Hematopoietic multipotent progenitor cell (in vitro differentiated cells): ENCODE data around the gene RNF213. TPM values are rescaled to one million over a fixed set of nuclear protein-coding genes. Genes with fewer than 3 reads are reported as not detected.
"Not testable (repeated sequence)": the region's sequence is repeated elsewhere in the genome, so short reads cannot be mapped to it uniquely, and the experiment has no call there.

ENCODE experiments used
- DNase-seq, 3 donors: peaks; one replicate each; pipeline ENCODE4 v3.0.0-alpha.2; 2011 to 2015; ENCODE audit warnings: low read depth in 2 of 3, low spot score in 2 of 3
- total RNA-seq: library from RNA; depleted of rRNA; stranded (reverse); fragments of >200 nt; gene quantifications from one replicate; pipeline ENCODE4 v1.2.3, GENCODE V29; 2012

RNF213 gene
- total RNA-seq, 1 donor: 142 TPM

GRCh38 chr17:80223838-80224497, 36.7 kb upstream of the RNF213 start:
- no peak for DNase-seq

DNA sequence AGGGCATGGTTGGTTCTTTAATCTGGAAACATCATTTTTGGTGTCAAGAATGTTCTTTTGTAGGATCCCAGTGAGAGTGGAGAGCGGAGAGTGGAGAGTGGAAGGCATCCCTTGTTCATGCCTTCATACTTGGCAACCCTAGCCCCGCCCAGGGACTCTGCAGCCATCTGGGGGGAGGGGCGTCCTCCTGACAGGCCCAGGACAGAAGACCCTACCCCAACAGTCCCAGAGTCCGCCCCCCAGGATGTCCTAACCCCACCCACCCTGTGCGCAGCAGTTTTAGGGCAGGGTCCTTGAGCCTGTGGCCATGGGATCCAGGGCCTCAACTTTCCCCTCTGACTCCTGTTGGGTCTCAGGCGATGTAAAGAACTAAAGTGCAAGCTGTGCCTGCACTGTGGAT, 36.0 kb upstream of the RNF213 start:
- DNase-seq: no peak

- DNase-seq: no peak
These were observed 35.4 kb upstream of the RNF213 start for GRCh38 chr17:80225230-80225629.

DNA sequence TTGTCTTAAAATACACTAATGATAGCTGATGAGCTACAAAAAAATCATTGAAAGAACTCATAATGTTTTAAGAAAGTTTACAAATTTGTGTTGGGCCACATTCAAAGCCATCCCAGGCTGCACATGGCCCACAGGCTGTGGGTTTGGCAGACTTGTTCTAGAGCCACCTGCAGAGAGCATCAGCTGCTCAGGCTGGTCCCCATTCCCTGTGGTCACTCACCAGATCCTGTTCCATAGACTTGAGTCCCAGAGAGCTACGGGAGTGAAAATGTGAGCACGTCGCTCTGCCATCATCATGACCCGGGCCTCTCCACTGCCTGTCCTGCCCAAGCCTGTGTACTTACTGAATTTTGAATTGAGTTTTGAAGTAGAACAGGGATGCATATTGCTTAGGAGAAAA, 33.5 kb upstream of the RNF213 start:
- DNase-seq: no peak

GRCh38 chr17:80227666-80228065, 33.0 kb upstream of the RNF213 start:
- DNase-seq: no peak

- DNase-seq: no peak
These were observed 32.2 kb upstream of the RNF213 start for GRCh38 chr17:80228477-80228876.

- no peak for DNase-seq
These were observed 31.6 kb upstream of the RNF213 start for GRCh38 chr17:80229011-80229410.

DNA sequence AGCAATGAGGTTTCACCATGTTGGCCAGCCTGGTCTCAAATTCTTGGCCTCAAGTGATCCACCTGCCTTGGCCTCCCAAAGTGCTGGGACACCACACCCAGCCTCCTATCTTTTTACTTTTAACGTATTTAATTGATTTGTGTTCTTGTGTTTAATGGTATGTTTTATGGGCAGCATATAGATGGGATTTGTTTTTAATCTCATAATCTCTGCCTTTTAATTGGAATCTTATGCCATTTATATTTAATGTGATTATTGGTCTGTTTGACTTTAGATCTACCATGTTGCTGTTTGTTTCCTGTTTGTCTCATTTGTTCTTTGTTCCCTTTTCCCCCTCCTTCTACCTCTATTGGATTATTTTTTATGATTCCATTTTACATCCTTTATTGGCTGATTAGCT, 28.2 kb upstream of the RNF213 start:
- no peak for DNase-seq

DNA sequence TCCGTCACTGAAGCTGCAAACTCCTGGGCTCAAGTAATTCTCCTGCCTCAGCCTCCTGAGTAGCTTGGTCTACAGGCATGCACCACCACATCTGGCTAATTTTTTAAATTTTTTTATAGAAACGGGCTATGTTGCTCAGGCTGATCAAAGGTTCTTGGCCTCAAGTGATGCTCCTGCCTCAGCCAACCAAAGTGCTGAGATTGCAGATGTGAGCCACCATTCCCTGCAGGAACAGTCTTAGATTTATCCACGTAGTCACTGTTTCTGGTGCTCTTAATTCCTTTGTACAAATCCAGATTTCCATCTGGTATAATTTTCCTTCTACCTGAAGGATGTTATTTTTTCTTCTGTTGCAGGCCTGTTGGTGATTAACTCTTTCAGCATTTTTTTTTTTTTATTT, 27.4 kb upstream of the RNF213 start:
- DNase-seq: no peak

- no peak for DNase-seq
These were observed 23.7 kb upstream of the RNF213 start for GRCh38 chr17:80236911-80237310.

DNA sequence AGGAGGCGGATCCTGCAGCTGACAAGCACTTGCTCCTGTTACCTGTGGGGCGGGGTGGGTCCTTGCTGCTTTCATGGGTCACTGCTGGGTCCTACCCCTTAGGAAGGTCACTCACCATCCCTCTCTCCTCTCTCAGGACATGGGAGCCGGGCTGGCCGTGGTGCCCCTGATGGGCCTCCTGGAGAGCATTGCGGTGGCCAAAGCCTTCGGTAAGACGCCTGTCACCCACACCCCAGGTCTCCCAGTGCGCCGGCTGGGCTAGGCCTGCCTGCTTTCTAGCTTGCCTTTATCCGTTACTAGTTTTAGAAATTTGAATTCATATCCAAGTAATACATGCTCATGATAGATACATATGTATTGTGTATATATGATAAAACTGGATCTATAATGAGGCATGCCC, 23.3 kb upstream of the RNF213 start:
- no peak for DNase-seq

DNA sequence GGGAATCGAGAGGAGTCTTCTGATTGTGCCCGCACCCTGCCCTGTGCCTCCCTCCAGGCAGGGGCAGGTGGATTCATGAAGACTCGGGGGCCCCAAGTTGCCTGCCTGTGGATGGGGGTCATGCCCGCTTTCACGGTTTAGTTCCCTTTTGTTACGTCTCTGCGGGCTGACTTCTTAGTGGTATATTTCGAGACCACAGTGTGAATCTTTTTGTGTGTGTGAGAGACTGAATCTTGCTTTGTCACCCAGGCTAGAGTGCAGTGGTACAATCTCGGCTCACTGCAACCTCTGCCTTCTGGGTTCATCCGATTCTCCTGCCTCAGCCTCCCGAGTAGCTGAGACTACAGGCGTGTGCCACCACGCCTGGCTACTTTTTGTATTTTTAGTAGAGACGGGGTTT, 18.1 kb upstream of the RNF213 start:
- no peak for DNase-seq

- DNase-seq: no peak
These were observed 16.9 kb upstream of the RNF213 start for GRCh38 chr17:80243526-80244433.

GRCh38 chr17:80244448-80244847, 16.2 kb upstream of the RNF213 start:
- DNase-seq: not testable (repeated sequence)

- DNase-seq: no peak
These were observed 15.7 kb upstream of the RNF213 start for GRCh38 chr17:80244871-80245509.

GRCh38 chr17:80245566-80246265, 14.9 kb upstream of the RNF213 start:
- no peak for DNase-seq

- no peak for DNase-seq
These were observed 14.4 kb upstream of the RNF213 start for GRCh38 chr17:80246266-80246681.

- no peak for DNase-seq
These were observed 13.9 kb upstream of the RNF213 start for GRCh38 chr17:80246726-80247125.

DNA sequence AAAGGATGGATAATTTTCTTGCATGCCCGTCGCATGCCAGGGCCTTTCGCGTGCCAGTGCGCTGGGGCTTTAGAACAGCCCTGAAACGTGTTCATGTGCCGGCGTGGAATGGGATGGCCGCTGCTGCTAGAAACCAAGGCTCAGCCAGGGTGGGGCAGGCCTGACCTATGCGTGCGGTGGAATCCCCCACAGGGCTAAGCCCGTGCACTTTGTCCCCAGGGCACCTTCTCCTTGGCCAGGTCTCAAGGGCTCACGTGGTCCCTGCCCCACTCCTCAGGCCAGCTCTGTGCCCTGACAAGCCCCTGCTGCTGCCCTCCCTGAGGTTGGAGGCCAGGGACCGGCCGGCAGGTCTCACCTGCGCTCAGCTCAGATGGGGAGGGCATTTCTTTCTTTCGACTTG, 13.1 kb upstream of the RNF213 start:
- no peak for DNase-seq

DNA sequence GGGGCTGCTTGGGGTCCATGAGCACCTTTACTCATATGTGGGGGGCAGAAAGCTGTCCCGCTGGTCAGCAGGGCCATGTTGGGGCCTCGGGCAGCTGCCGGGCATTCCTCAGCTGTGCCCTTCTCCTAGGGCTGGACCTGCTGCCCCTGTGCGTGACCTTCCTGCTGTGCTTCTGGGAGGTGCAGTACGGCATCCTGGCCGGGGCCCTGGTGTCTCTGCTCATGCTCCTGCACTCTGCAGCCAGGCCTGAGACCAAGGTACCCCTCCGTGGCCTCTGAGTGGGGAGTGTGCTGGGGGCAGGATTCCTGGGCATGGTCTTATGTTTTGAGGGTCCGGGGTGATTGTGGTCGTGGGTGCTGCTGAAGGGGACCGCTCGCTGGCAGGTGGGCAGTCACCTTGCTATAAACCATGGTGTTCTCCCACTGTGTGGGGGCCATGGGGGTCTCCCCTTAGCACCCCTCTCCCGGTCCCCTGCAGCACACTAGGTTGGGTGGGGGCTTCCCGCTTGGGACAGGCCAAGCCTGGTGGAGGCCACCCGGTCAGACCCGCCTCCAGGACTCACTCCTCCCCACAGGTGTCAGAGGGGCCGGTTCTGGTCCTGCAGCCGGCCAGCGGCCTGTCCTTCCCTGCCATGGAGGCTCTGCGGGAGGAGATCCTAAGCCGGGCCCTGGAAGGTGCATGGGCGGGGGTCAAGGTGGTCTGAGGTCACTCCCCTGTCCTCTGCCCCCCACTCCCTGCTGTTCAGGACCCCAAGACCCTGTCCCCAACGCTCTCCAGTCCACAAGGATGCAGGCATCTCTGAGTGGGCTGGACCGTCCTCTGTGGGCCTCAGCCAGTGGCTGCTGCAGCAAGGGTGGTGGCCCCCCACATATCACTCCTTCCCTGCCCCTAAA, 12.4 kb upstream of the RNF213 start:
- DNase-seq: no peak
